Measurements from ENCODE around the gene NCR3LG1.
A peak's percentile ranks its signal among the peaks of the same experiment; 100 is the strongest.

NCR3LG1 gene

GRCh38 chr11:17375547-17375946 lies 23.9 kb downstream of the NCR3LG1 start:
- DNase-seq, result no peak

GRCh38 chr11:17376493-17376892 lies 24.9 kb downstream of the NCR3LG1 start:
- DNase-seq, result no peak

GRCh38 chr11:17378655-17379054 lies 27.1 kb downstream of the NCR3LG1 start:
- no peak for DNase-seq

- DNase-seq, result no peak
Observed at GRCh38 chr11:17379383-17380180, 28.0 kb downstream of the NCR3LG1 start.

- DNase-seq, result peak; percentile 41
Observed at GRCh38 chr11:17381156-17381555, 29.6 kb downstream of the NCR3LG1 start.

- no peak for DNase-seq
Observed at GRCh38 chr11:17382046-17382728, 30.6 kb downstream of the NCR3LG1 start.

- no peak for DNase-seq
Observed at GRCh38 chr11:17383461-17383860, 31.9 kb downstream of the NCR3LG1 start.

- DNase-seq, result peak; percentile 77
Observed at GRCh38 chr11:17384002-17384511, 32.5 kb downstream of the NCR3LG1 start.

GRCh38 chr11:17385492-17385891 lies 33.9 kb downstream of the NCR3LG1 start:
- DNase-seq, result no peak

GRCh38 chr11:17385926-17386325 lies 34.3 kb downstream of the NCR3LG1 start:
- DNase-seq, result no peak

GRCh38 chr11:17386331-17387084 lies 34.9 kb downstream of the NCR3LG1 start:
- peak; percentile 25 for DNase-seq

- DNase-seq, result no peak
Observed at GRCh38 chr11:17387254-17387653, 35.7 kb downstream of the NCR3LG1 start.

- no peak for DNase-seq
Observed at GRCh38 chr11:17387811-17388210, 36.2 kb downstream of the NCR3LG1 start.

- DNase-seq, result no peak
Observed at GRCh38 chr11:17388609-17389210, 37.1 kb downstream of the NCR3LG1 start, which contains the start of gene KCNJ11. TSS of gene KCNJ11 (minus strand) at chr11:17388659. CDS start at chr11:17388091, 568 bp downstream.

GRCh38 chr11:17389211-17389956 lies 37.8 kb downstream of the NCR3LG1 start:
- DNase-seq, result peak; percentile 13

- DNase-seq, result no peak
Observed at GRCh38 chr11:17389957-17390649, 38.5 kb downstream of the NCR3LG1 start.

GRCh38 chr11:17391493-17392355 lies 40.1 kb downstream of the NCR3LG1 start:
- no peak for DNase-seq

GRCh38 chr11:17392872-17393271 lies 41.3 kb downstream of the NCR3LG1 start:
- no peak for DNase-seq

GRCh38 chr11:17393472-17393871 lies 41.9 kb downstream of the NCR3LG1 start:
- DNase-seq, result no peak

GRCh38 chr11:17394743-17395390 lies 43.3 kb downstream of the NCR3LG1 start:
- no peak for DNase-seq
